Gastrocnemius medialis (tissue), 4 donors: Measurements from ENCODE around the gene EYA4.

ENCODE experiments used
- CTCF ChIP-seq, 5 experiments: fragments of 450-650 bp in 3 of 5; fragments of 200-600 bp in 2 of 5; sonication (generic) in 2 of 5; IDR thresholded peaks in 4 of 5; conservative IDR thresholded peaks in 1 of 5; 1 replicate in 4 of 5; 2 replicates in 1 of 5; pipeline ENCODE4 v1.5.1; 2016 to 2019; ENCODE audit warnings: antibody characterized with exemption in 5 of 5, mild to moderate bottlenecking in 3 of 5, moderate library complexity in 3 of 5
- POLR2A ChIP-seq, 2 donors: fragments of 450-650 bp; IDR thresholded peaks; one replicate each; pipeline ENCODE4 v1.6.1; 2017; ENCODE audit warnings: antibody characterized with exemption in 2 of 2, mild to moderate bottlenecking in 2 of 2, moderate library complexity in 2 of 2

GRCh38 chr6:133243723-133244305 lies 2.7 kb downstream of the EYA4 start:
- no peak for TF ChIP-seq CTCF (IDR thresholded peaks at IDR 0.05 in 4 of 5, conservative IDR thresholded peaks at IDR 0.05 in 1 of 5)
- no peak for TF ChIP-seq POLR2A (IDR thresholded peaks at IDR 0.05)
